HFFc6 (cell line): ENCODE measurements around the gene TBX21. TPM values are rescaled to one million over a fixed set of nuclear protein-coding genes. Genes with fewer than 3 reads are reported as not detected.

ENCODE experiments used
- DNase-seq: peaks from one replicate; pipeline ENCODE4 v3.0.0-alpha.2; 2018
- H3K27ac Mint-ChIP-seq: 2 replicates; pipeline ENCODE4 v1.8.0; 2020; ENCODE audit warnings: mild to moderate bottlenecking, mixed read lengths
- H3K27me3 Mint-ChIP-seq: 2 replicates; pipeline ENCODE4 v1.8.0; 2021; ENCODE audit warnings: mild to moderate bottlenecking, moderate library complexity, mixed read lengths; ENCODE audit not compliant: insufficient read depth
- H3K36me3 Mint-ChIP-seq: 2 replicates; pipeline ENCODE4 v1.8.0; 2021; ENCODE audit warnings: low read depth, mixed read lengths
- H3K4me1 Mint-ChIP-seq: 2 replicates; pipeline ENCODE4 v1.8.0; 2020; ENCODE audit warnings: low read depth, mixed read lengths
- H3K4me3 Mint-ChIP-seq: 2 replicates; pipeline ENCODE4 v1.8.0; 2020; ENCODE audit warnings: mild to moderate bottlenecking, moderate library complexity, mixed read lengths
- H3K9me3 Mint-ChIP-seq: 2 replicates; pipeline ENCODE4 v1.8.0; 2020; ENCODE audit warnings: mild to moderate bottlenecking, mixed read lengths
- CTCF ChIP-seq: fragments of 200-600 bp; sonication (generic); IDR thresholded peaks from 2 replicates; pipeline ENCODE4 v1.5.0; 2021; ENCODE audit warnings: antibody characterized with exemption, mild to moderate bottlenecking
- total RNA-seq, 6 experiments: library from RNA; stranded (reverse); fragmentation: NEBNext Ultra II Directional; extraction: Animal tissue kit (Norgen Biotek cat#: 25700); gene quantifications; 2 replicates in 1 of 6; 3 replicates in 5 of 6; pipeline ENCODE4 v1.2.3, GENCODE V29; 2021

Gene TBX21
- total RNA-seq, 6 experiments from 2014 or later, result not detected

- Mint-ChIP-seq H3K4me1 (peaks cover 30% of the 10 kb centered on the region), H3K4me3 (peak overlapping the region; percentile 31; the same call in 1 of the 2 replicates), H3K36me3 (no peaks in the 10 kb centered on the region), H3K27me3 (peaks cover 6% of the 10 kb centered on the region), H3K9me3 (no peaks in the 10 kb centered on the region), H3K27ac (no peak overlapping the region)
- no peak for DNase-seq
- TF ChIP-seq CTCF, result no peak
These were observed 40.7 kb upstream of the TBX21 start for GRCh38 chr17:47692137-47692894.

GRCh38 chr17:47692895-47693730 lies 39.9 kb upstream of the TBX21 start:
- Mint-ChIP-seq H3K36me3 (no peaks in the 10 kb centered on the region), H3K9me3 (no peaks in the 10 kb centered on the region), H3K27me3 (peaks cover 6% of the 10 kb centered on the region), H3K4me3 (peak overlapping the region; percentile 85), H3K4me1 (peaks cover 25% of the 10 kb centered on the region), H3K27ac (peak overlapping the region; percentile 57)
- no peak for DNase-seq
- no peak for TF ChIP-seq CTCF

- DNase-seq, result no peak
- H3K9me3 Mint-ChIP-seq, result no peaks in the 10 kb centered on the region
- H3K27me3 Mint-ChIP-seq, result peaks cover 5% of the 10 kb centered on the region
- no peak for TF ChIP-seq CTCF
- H3K4me1 Mint-ChIP-seq, result peaks cover 25% of the 10 kb centered on the region
- peak within 1 kb of the TSS; percentile 57 for H3K27ac Mint-ChIP-seq
- H3K4me3 Mint-ChIP-seq, result peak within 1 kb of the TSS; percentile 87
- H3K36me3 Mint-ChIP-seq, result no peaks in the 10 kb centered on the region
These were observed 39.1 kb upstream of the TBX21 start, which contains the start of gene TBKBP1 for GRCh38 chr17:47693731-47694580. TBKBP1 (plus strand) TSS chr17:47694161; CDS start chr17:47696113, 1,952 bp downstream.

GRCh38 chr17:47694581-47695428 lies 38.2 kb upstream of the TBX21 start:
- H3K4me1 Mint-ChIP-seq, result peaks cover 25% of the 10 kb centered on the region
- no peak for TF ChIP-seq CTCF
- peaks cover 5% of the 10 kb centered on the region for H3K27me3 Mint-ChIP-seq
- peak overlapping the region; percentile 87 for H3K4me3 Mint-ChIP-seq
- peak overlapping the region; percentile 51 for H3K27ac Mint-ChIP-seq
- H3K36me3 Mint-ChIP-seq, result no peaks in the 10 kb centered on the region; the same call in 1 of the 2 replicates
- no peak for DNase-seq
- H3K9me3 Mint-ChIP-seq, result no peaks in the 10 kb centered on the region
